Transverse colon (tissue), 4 donors: ENCODE measurements around the gene BSG. TPM values are rescaled to one million over a fixed set of nuclear protein-coding genes. Genes with fewer than 3 reads are reported as not detected.

Experiments
- DNase-seq: peaks from one replicate; pipeline ENCODE4 v3.0.0-alpha.2; 2019
- H3K27ac ChIP-seq, 4 donors: fragments of 200-600 bp; sonication (generic); 2 replicates each; pipeline ENCODE4 v1.5.1; 2016 to 2018; ENCODE audit warnings: inconsistent platforms in 4 of 4
- H3K27me3 ChIP-seq: fragments of 200-600 bp; sonication (generic); 2 replicates; pipeline ENCODE4 v1.5.1; 2017; ENCODE audit warnings: inconsistent platforms
- H3K36me3 ChIP-seq, 4 donors: fragments of 200-600 bp; sonication (generic); 2 replicates each; pipeline ENCODE4 v1.5.1; 2017 to 2019; ENCODE audit warnings: inconsistent platforms in 4 of 4
- H3K4me1 ChIP-seq, 4 donors: fragments of 200-600 bp; sonication (generic); 2 replicates each; pipeline ENCODE4 v1.5.1; 2017 to 2020; ENCODE audit warnings: inconsistent platforms in 4 of 4
- H3K4me3 ChIP-seq, 4 donors: fragments of 200-600 bp; sonication (generic); 1 replicate in 1 of 4; 2 replicates in 3 of 4; pipeline versions ENCODE4 v1.5.1 to v1.6.1; 2017 to 2019; ENCODE audit warnings: inconsistent platforms in 4 of 4
- H3K9me3 ChIP-seq, 2 donors: fragments of 200-600 bp; sonication (generic); 2 replicates each; pipeline ENCODE4 v1.5.1; 2017 to 2019; ENCODE audit warnings: inconsistent platforms in 2 of 2
- CTCF ChIP-seq, 5 experiments: fragments of 200-600 bp in 3 of 5; fragments of 450-650 bp in 2 of 5; sonication (generic) in 3 of 5; IDR thresholded peaks; 1 replicate in 2 of 5; 2 replicates in 3 of 5; pipeline ENCODE4 v1.5.1; 2016 to 2017; ENCODE audit warnings: antibody characterized with exemption in 5 of 5, inconsistent platforms in 3 of 5, mild to moderate bottlenecking in 2 of 5, moderate library complexity in 1 of 5
- EP300 ChIP-seq: sonication (generic); formaldehyde crosslinking; IDR thresholded peaks from one replicate; pipeline ENCODE4 v1.6.1; 2017; ENCODE audit warnings: antibody characterized with exemption, low read depth
- POLR2A ChIP-seq: fragments of 450-650 bp; IDR thresholded peaks from one replicate; pipeline ENCODE4 v1.6.1; 2016; ENCODE audit warnings: antibody characterized with exemption, mild to moderate bottlenecking, moderate library complexity
- POLR2AphosphoS5 ChIP-seq, 3 donors: sonication (generic); formaldehyde crosslinking; IDR thresholded peaks; one replicate each; pipeline ENCODE4 v1.6.1; 2016; ENCODE audit warnings: antibody characterized with exemption in 3 of 3
- WGBS, 2 donors: methylation state at CpG; one replicate each; pipeline ENCODE4 v1.1.5; 2018; ENCODE audit warnings: low coverage in 1 of 2; 5-methylcytosine and 5-hydroxymethylcytosine counted together
- in situ Hi-C, 4 donors: fragments of 200-750 bp; cut with MboI; loops; one replicate each; pipeline versions ENCODE4 v1.15.0 to v1.15.1; 2017; ENCODE audit warnings: low sequenced_read_pairs in 3 of 4, low pct_ligation_motif_present in 1 of 4, low pct_unique_long_range_greater_than_20kb in 1 of 4
- intact Hi-C: fragments of 100-400 bp; cut with DNase I; formaldehyde crosslinking; loops from one replicate; pipeline ENCODE4 v1.15.1; 2023; ENCODE audit warnings: low total_unique reads
- total RNA-seq, 4 donors: library from RNA; depleted of rRNA; stranded (reverse); fragments of >200 nt; gene quantifications; one replicate each; pipeline ENCODE4 v1.1.0, GENCODE V29; 2016

The BSG gene
- total RNA-seq, 4 donors from 2014 or later, result 909 to 2,228 (median 1,224) TPM

- Histone ChIP-seq H3K27me3 (no peaks in the 10 kb centered on the region), H3K36me3 (no peaks in the 10 kb centered on the region), H3K4me1 (peaks cover 8 to 11% (median 10%) of the 10 kb centered on the region in 4 donors), H3K9me3 (no peaks in the 10 kb centered on the region), H3K4me3 (no peak overlapping the region), H3K27ac (peak overlapping the region; percentile 40 to 88 (median 81))
- DNase-seq, result no peak
- TF ChIP-seq EP300 (no peak), CTCF (IDR thresholded peaks at IDR 0.05) (no peak), POLR2A (no peak), POLR2AphosphoS5 (IDR thresholded peaks at IDR 0.05) (no peak)
- intact Hi-C loops, result no loop called here
- in situ Hi-C loops, result no loop called here
- 68 to 81% methylated on average over 12 to 16 of the region's 16 CpGs for WGBS, 2 donors
Measured at GRCh38 chr19:566844-567243, 5.6 kb upstream of the BSG start.

GRCh38 chr19:567296-567900, 5.0 kb upstream of the BSG start:
- 76 to 88% methylated on average over 4 to 22 of the region's 22 CpGs for WGBS, 2 donors
- H3K4me1 ChIP-seq, result peaks cover 8 to 13% (median 10%) of the 10 kb centered on the region in 4 donors
- in situ Hi-C loops, result no loop called here
- H3K9me3 ChIP-seq, result no peaks in the 10 kb centered on the region
- intact Hi-C loops, result no loop called here
- TF ChIP-seq POLR2A (no peak), EP300 (no peak), POLR2AphosphoS5 (IDR thresholded peaks at IDR 0.05) (no peak), CTCF (IDR thresholded peaks at IDR 0.05) (no peak)
- no peak for DNase-seq
- no peaks in the 10 kb centered on the region for H3K27me3 ChIP-seq
- H3K36me3 ChIP-seq, result no peaks in the 10 kb centered on the region
- H3K27ac ChIP-seq, result peak overlapping the region; percentile 40 to 88 (median 81)
- no peak overlapping the region for H3K4me3 ChIP-seq

GRCh38 chr19:570251-570686, 2.1 kb upstream of the BSG start:
- H3K4me1 ChIP-seq, result peaks cover 18 to 34% (median 31%) of the 10 kb centered on the region in 4 donors
- in situ Hi-C loops (no loop called here), intact Hi-C loops (loop anchor here (5.0 kb wide), 1 partner anchor 38 kb away; the partner anchor contains the start of gene CDC34)
- H3K36me3 ChIP-seq, result no peaks in the 10 kb centered on the region
- H3K27me3 ChIP-seq, result no peaks in the 10 kb centered on the region
- H3K9me3 ChIP-seq, result no peaks in the 10 kb centered on the region
- peak; percentile 58 for DNase-seq
- WGBS, 2 donors, result 40 to 71% methylated on average over 1 to 18 of the region's 25 CpGs
- H3K4me3 ChIP-seq, result no peak overlapping the region
- H3K27ac ChIP-seq, result peak overlapping the region; percentile 13 to 47 (median 29)
- no peak for TF ChIP-seq POLR2AphosphoS5 (IDR thresholded peaks at IDR 0.05)
- no peak for TF ChIP-seq POLR2A
- TF ChIP-seq CTCF (IDR thresholded peaks at IDR 0.05), result no peak
- no peak for TF ChIP-seq EP300

GRCh38 chr19:570937-571565, 1.3 kb upstream of the BSG start:
- peak; percentile 68 for DNase-seq
- TF ChIP-seq POLR2AphosphoS5 (IDR thresholded peaks at IDR 0.05), result peak in 2 of 3 donors; percentile 36 to 62
- peak; percentile 35 for TF ChIP-seq EP300
- no peak for TF ChIP-seq POLR2A
- no peak for TF ChIP-seq CTCF (IDR thresholded peaks at IDR 0.05)
- in situ Hi-C loops, result no loop called here
- H3K27ac ChIP-seq, result peak overlapping the region; percentile 92 to 99 (median 96)
- no peaks in the 10 kb centered on the region for H3K9me3 ChIP-seq
- H3K27me3 ChIP-seq, result no peaks in the 10 kb centered on the region
- peaks cover 25 to 42% (median 39%) of the 10 kb centered on the region in 4 donors for H3K4me1 ChIP-seq
- H3K36me3 ChIP-seq, result no peaks in the 10 kb centered on the region
- 0 to 4% methylated on average over 9 to 39 of the region's 45 CpGs for WGBS, 2 donors
- intact Hi-C loops, result loop anchor here (5.0 kb wide), 1 partner anchor 39 kb away; the partner anchor contains the start of gene CDC34
- peak overlapping the region; percentile 25 to 100 (median 98) for H3K4me3 ChIP-seq
